Occipital lobe (tissue), 2 donors: ENCODE data around the gene STRIP2. TPM values are rescaled to one million over a fixed set of nuclear protein-coding genes. Genes with fewer than 3 reads are reported as not detected.
A peak's percentile ranks its signal among the peaks of the same experiment; 100 is the strongest.
"Not testable (repeated sequence)": the region's sequence is repeated elsewhere in the genome, so short reads cannot be mapped to it uniquely, and the experiment has no call there.

Experiments
- DNase-seq: peaks from one replicate; lab custom pipeline; 2025; lab: John Stamatoyannopoulos, UW
- total RNA-seq: library from RNA; depleted of rRNA; stranded (reverse); fragments of >200 nt; gene quantifications from one replicate; pipeline ENCODE4 v1.2.3, GENCODE V29; 2014

Gene STRIP2, protein sequence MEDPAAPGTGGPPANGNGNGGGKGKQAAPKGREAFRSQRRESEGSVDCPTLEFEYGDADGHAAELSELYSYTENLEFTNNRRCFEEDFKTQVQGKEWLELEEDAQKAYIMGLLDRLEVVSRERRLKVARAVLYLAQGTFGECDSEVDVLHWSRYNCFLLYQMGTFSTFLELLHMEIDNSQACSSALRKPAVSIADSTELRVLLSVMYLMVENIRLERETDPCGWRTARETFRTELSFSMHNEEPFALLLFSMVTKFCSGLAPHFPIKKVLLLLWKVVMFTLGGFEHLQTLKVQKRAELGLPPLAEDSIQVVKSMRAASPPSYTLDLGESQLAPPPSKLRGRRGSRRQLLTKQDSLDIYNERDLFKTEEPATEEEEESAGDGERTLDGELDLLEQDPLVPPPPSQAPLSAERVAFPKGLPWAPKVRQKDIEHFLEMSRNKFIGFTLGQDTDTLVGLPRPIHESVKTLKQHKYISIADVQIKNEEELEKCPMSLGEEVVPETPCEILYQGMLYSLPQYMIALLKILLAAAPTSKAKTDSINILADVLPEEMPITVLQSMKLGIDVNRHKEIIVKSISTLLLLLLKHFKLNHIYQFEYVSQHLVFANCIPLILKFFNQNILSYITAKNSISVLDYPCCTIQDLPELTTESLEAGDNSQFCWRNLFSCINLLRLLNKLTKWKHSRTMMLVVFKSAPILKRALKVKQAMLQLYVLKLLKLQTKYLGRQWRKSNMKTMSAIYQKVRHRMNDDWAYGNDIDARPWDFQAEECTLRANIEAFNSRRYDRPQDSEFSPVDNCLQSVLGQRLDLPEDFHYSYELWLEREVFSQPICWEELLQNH
- total RNA-seq = 0.94 TPM

DNA sequence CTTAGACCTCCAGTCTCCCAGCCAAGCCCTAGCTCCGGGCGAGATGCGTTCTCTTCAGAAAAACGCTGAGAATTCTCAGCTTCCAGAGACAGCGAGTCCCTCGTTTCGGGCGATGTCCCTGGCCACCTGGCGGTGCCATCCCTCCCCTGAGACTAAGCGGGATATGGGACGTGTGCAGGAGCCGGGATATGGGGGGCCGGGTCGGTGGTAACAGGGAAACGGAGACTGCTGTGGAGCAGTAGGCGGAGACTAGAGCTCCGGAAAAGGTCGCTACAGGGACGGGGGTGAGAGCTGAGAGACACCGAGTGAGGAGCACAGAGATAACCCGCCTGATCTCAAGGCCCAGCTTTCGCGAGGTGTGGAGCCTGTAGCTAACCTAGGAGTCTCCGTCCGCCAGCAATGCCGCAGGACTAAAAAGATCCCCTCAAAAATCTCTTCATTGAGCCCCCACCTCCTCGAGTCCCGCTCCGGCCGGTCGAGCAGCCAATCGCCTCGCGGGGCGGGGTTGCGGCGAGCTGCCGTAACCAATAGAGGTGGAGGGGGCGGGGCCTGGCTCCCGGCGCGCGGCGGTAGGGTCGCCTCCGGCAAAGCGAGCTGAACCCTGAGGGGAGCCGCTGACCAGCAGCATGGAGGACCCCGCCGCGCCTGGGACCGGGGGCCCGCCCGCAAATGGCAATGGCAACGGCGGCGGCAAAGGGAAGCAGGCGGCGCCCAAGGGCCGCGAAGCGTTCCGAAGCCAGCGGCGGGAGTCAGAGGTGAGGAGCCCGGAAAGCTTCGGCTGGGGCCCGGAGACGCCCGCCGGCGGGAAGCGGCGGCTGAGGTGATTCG, at the start of gene STRIP2:
Gene STRIP2 (plus strand): TSS at position 586 of the 828 bp plus-strand sequence. CDS start 41 bp downstream, at position 627.
- DNase-seq = peak; percentile 93

DNA sequence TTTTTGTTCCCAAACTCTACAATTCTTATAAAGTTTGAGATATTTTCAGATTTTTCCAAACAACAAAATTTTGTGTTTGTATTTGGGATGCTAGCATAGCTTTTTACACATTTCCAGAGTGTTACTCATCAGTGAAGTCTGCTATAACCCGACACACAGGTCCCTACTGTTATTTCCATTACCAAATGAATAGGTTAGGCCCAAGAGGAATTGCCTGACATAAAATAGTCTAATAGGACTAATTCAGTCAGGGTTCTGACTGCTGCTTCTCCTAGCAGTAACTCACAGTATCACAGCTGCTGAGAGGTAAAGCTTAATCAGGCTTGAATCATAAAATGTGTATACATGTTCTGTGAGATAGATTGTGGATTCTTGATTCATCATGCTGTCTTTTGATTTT, 49.1 kb upstream of the STRIP2 start:
- no peak for DNase-seq

DNA sequence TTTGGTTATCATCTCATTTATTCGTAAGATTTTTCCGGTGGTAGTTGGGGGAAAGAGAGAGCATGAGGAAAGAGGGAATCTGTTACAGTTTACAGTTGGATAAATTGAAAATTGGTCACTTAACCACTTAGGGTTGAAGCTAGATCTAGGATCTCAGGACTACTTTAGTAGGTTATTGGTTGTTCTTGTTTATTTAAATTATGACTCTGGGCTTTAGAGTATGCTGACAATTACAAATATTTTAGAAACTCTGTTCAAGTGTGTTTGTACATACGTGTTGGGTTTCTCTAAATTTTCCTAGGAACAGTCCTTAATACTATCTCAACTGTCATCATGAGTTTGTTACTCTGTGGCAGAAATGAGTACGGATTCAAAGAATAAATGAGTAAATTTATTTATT, 48.6 kb upstream of the STRIP2 start:
- no peak for DNase-seq

DNA sequence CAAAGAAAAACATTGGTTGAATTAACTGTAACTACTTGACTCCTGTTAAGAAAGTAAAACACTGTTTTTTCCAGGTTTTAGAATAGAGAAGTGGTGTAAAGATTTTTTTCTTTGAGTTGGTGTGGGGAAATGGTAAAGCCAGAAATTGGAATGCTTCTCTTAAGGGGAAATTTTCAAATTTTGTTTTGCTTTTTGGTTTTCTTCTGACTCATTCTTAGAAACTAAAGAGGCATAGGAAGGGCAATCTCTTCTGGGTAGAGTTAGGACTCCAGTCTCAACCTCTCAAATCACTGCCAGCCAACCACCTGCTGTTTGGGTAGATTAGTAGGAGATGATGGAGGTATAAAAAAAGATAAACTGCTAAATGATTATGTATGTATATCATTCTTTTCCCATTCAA, 47.7 kb upstream of the STRIP2 start:
- no peak for DNase-seq

DNA sequence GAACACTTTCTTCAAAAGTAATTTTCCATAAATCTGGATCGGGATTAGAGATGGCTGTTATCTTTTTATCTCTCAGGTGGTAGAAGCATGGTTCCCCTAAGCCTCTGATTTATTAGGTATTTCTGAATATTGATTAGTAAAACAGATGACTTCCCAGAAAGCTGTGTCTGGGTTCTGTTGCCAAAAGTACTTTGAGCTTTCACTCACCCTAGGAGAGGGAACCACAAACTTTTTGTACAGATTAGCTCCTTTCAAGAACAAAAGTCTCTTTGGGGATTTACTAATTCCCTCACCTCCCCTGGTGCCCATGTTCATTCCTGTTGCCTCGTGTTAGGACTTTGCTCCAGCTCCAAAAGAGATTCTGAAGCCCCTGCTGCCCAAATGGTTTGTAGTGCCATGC, 46.7 kb upstream of the STRIP2 start:
- DNase-seq = no peak

DNA sequence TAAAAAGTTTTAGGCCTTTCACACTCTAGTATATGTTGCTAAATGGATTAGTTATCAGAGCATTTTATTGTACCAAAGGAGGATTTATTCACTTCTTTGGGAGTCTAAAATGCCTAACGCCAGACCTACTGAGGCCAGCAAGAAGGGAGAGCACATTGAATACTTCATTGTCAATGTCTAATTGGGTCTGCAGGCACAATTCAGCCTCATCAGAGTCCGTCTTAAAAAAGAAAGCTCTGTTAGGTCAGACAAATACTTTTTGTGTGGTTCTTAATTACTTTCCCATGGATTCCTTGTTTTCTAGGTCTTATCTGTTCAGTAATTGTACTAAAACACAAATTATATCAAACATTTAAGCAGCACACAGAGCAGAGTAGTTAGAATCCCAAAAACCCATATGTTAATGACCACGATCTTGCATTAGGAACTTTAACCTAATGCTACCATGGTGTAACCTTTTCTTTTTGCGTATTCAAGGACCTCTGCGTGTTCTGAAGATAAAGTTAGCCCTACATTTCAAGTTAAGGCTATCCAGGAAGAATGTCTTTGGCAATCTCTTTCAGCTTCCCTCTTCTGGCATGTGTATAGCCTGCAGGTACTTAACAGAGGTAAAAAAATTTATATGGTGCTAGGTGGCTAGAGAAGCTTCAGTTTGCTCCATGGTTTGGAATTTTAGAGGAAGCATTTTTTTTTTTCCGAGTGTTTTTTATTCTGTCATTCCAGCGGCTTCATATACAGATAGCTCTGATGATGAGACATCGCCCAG, 45.7 kb upstream of the STRIP2 start:
- DNase-seq = no peak

DNA sequence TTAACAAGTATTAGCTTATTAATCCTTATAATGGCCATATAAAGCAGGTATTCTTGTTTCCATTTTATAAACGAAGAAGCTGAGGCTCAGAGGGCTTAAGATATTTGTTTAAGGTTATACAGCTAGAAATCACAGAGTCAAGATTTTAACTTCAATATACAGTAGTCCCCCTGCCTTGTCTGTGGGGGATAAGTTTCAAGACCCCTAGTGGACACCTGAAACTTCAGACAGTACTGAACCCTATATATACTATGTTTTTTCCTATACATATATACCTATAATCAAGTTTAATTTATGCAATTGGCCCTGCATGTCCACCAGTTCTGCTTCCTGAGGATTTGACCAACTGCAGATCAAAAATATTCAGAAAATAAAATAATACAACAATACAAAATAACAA, 44.4 kb upstream of the STRIP2 start:
- DNase-seq = no peak

DNA sequence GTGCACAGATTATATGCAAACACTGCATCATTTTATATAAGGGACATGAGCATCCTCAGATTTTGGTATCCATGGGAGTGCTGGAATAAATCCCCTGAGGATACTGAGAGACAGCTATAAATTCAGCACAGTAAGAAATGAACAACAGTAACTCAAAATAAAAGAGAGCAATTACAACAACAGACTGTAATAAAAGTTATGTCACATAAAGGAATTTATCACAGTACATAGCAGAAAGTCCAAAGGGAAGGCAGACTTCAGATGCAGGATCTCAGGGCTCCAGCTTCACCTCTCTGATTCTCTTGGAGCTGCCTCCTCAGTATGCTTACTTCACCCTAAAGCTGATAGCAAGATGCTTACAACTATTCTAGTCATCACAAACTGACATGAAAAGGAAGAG, 43.9 kb upstream of the STRIP2 start:
- no peak for DNase-seq

DNA sequence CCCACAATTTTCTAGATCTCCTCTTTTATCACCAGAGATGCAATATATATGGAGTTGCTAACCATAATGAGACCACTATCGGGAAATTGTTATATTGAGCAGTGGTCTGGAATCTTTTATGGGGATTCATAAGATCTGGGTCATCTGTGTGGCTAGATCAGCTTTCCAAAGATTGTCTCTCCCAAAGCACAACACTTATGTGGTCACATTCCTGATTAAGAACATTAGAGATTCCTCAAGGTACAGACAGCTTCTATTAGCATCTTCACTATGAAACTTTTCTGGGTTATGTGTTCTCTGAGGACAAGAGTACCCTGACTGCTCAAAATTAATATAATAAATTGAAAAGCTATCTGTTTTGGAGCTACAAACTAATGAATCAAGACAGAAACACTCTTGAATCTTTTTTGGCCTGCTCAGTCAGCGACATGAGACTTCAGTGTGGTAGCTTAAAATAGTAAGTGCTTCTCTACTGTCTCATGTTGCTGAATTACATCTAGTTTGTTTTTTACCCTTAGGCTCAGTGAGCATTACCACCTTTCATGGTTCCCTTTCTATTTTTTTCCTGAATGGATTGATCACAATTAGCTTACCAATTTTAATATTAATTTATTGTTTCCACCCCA, 42.6 kb upstream of the STRIP2 start:
- DNase-seq = no peak

DNA sequence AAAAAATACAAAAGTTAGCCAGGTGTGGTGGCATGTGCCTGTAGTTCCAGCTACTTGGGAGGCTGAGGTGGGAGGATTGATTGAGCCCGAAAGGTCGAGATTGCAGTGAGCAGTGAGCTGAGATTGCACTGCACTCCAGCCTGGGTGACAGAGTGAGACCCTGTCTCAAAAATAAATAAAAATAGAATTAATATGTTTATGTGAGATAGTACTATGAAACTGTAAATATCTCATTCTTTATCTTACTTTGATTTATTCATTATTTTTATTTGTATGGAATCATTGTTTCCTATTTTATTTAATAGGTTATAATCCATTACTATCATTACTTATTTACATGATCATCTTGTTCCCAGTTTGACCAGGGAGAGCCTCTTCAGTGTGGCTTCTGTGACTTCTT, 41.0 kb upstream of the STRIP2 start:
- DNase-seq = no peak

DNA sequence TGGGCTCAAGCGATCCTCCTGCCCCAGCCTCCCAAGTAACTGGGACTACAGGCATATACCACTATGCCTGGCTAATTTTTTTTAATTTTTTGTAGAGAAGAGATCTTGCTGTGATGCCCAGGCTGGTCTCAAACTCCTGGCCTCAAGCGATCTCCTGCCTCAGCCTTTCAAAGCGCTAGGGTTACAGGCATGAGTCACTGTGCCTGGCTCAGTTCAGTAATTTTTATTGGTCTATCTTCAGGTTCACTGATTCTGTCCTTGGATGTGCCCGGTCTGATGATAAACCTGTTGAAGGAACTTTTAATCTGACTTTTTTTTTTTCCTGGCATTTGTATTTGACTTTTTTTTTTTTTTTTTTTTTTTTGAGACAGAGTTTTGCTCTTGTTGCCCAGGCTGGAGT, 40.1 kb upstream of the STRIP2 start:
- no peak for DNase-seq

DNA sequence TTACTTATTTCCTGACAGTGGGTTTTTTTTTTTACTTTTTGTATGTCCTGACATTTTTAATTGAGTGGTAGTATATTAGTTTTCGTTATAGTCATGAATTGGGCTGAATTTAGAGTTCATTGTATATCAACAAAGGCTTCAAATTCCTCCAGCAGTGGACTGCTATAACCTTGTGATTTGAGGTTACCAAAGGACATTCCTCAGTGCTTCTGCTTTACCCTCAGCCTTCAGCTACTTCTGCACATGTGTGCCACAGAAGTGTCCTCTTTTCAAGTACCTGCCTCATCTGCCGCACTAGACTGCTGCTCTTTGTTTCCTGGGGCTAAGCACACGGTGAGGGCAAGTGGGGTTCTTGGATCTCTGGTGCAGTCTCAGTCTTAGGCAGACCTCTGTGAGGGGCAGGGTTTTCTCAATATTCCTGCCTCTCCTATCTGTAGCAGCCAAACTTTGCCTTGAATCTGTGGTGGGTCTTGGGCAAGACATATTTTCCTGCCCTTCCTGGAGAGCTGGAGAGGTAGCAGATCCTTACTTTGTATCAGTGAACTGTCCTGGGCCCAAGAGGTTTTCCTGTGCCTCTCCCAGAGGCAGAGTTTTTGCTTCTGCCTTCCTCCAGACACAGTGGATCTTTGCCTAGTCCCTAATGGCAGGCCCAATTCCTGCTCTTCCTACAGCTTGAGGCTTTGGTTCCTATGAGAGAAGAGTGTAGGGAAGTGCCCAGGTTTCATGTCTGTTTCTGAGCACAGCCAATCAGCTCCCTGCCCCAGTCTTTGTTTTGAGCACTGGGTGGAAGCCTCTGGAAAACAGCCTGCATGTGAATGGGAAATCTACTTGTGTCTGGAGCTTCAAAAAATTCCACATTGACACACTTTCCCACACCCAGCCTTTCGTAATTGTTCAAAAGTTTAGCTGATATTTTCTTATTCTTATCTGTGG, 39.0 kb upstream of the STRIP2 start:
- no peak for DNase-seq

DNA sequence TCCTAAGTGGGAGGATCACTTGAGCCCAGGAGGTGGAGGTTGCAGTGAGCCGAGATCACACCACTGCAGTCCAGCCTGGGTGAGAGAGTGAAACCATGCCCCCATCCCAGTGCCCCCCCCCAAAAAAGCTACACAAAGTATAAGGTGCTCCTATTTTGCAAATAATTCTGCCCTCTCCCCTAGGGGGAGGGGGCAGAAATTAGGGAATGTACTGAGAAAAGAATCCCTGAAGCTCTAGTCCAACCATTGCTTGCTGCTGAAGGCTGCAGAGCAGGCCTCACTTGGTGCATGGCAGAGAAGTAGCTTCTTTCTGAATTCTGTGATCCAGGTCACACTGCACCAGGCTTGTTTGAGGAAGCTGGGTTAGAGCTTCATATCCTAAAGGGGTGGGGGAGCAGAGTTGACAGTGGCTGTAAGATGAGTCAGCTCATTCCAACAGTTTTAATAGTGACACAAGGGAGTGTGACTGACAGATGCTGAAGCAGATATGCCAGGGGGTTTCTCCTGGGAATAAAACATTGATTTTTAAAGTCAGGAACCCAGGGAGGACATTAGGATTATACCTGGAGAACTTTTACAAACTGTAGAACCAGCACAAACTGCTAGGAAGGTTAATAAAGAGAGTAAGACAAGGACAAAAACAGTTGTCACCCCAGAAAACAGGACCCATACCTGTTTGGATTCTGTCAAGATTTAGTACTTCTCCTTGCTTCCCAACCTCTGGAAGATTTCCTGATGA, 32.8 kb upstream of the STRIP2 start:
- no peak for DNase-seq

DNA sequence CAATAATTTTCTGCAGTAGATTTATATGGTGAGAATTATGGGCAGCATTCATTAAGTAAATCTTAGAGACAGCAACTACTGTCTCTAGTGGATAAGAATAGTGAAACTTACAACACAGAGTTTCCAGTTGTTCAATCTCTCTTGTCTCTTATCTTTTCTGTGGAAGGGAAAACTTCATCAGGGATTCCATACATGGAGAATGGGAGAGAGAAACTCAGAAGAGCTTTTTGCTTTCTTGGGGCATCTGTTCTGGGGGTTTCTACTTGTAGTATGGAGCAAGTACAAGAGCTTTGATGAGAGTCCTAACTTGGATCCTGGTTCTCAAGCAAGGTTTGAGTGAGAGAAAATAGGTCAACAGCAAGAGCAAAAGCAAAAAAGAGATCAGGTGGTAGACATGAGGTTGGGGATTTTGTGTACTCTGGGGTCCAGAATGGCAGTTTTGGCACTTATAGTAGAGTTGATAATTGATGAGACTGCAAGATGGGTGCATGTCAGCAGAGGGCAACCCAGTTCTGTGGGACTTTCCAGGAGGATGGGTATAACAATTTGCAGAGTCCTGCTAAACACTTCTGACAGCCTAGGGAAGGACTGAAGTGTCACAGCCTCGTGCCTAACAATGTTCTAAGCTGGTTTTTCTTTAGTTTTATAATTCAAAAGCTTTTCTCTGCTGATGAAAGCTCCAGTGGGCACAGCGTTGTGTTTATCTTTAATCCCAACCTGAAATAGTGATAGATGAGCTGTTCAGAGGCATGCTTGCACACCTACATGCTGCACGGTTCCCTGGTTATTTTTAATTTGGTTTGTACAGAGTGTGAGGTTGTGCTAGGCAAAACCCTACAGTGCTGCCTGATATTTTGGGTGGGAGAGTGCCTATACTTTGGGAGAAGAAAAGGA, 32.0 kb upstream of the STRIP2 start:
- DNase-seq = no peak

DNA sequence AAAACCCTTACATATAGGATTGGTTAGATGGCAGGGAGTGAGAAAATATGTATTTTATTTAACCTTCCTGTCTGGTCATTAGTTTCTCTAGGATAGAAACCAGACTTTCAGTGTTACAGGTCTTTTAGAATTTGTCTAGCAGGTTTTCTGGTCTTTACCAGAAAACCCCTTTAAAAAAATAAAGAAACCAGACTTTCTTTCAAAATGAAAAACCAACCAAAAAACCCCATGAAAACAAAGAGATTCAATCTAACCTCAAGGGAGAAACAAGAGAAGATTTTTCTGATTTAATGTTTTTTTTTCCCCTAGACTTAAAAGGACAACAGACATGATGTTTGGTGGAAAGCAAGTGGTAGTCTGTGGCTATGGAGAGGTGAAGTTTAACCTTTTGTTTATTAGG, 28.7 kb upstream of the STRIP2 start:
- no peak for DNase-seq

DNA sequence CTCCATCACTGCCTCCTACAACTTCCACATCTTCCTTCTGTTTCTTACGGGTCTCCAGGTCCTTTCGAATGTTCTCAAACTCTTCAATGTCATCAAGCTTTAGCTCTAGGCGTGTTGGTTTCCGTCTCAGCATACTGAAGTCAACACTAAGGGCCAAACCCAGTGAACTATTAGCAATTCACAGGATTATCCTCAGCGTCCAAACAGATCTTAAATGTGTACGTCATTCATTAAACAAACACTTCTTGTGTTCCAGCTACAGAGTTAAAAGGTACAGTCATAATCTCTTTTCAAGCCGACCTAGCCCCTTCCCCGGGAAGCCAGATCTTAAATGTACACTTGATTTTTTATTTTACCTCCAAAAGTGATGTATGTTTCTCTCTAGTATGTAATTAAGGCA, 24.0 kb upstream of the STRIP2 start:
- not testable (repeated sequence) for DNase-seq

DNA sequence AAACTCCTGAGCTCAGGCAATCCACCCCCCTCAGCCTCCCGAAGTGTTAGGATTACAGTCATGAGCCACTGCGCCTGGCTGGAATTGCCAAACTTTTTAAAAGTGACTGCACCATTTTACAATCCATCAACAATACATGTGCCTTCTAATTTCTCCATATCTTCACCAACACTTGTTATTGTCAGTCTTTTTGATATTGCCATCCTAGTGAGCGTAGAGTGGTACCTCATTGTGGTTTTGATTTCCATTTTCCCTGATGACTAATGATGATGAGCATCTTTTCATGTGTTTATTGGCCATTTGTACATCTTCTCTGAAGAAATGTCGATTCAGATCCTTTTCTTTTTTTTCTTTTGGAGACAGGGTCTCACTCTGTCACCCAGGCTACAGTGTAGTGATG, 21.7 kb upstream of the STRIP2 start:
- no peak for DNase-seq

DNA sequence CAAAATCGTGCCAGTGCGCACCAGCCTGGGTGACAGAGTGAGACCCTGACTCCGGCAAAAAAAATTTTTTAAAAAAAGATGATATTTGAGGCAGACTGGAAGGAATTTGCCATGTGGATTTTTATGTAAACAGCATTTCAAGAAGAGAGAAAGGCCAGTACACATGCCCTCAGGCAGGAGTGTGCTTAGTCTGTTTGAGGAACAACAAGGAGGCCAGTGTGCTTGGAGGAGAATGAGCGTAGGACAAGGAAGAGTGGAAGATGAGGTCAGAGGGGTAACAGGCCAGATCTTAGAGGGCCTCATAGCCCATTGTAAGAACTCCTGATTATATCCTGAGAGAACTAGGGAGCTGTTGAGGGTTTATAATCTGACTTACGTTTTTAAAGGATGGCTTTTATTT, 17.2 kb upstream of the STRIP2 start:
- no peak for DNase-seq
